SK-N-SH (cell line): ENCODE measurements around the gene ZKSCAN1. TPM values are rescaled to one million over a fixed set of nuclear protein-coding genes. Genes with fewer than 3 reads are reported as not detected.

Source experiments
- CTCF ChIA-PET: fragments of 300-600, 350-600 bp; formaldehyde crosslinking; extraction: SDS; loops from one replicate; lab custom pipeline; 2021; lab: Yijun Ruan, JAX
- POLR2A ChIA-PET: fragments of 350-600 bp; sonication (Branson Sonifier 250); formaldehyde crosslinking; extraction: SDS; loops from one replicate; lab custom pipeline; 2020; ENCODE audit warnings: antibody characterized with exemption, inconsistent platforms; lab: Yijun Ruan, JAX
- DNase-seq: peaks from one replicate; pipeline ENCODE4 v3.0.0; 2012
- H2AFZ ChIP-seq: fragments of 200-600 bp; sonication (generic); 2 replicates; pipeline ENCODE4 v1.8.1; 2016; ENCODE audit warnings: antibody characterized with exemption, mild to moderate bottlenecking, low read depth
- H3F3A ChIP-seq: fragments of 200-600 bp; sonication (generic); replicated peaks from 2 replicates; pipeline ENCODE3; 2016; ENCODE audit warnings: antibody characterized with exemption, mild to moderate bottlenecking; ENCODE audit not compliant: insufficient read depth
- H3K27ac ChIP-seq, 2 experiments: fragments of 200-500 bp in 1 of 2; fragments of 200-600 bp in 1 of 2; sonication (Bioruptor generic) in 1 of 2; sonication (generic), shearing (Covaris generic) in 1 of 2; 2 replicates each; pipeline versions ENCODE4 v1.5.1 to v1.6.1; 2014 to 2016; ENCODE audit warnings: low read depth in 2 of 2, inconsistent platforms in 1 of 2, low read length in 1 of 2, mild to moderate bottlenecking in 1 of 2, mixed read lengths in 1 of 2
- H3K27me3 ChIP-seq: fragments of 200-600 bp; sonication (generic), shearing (Covaris generic); 2 replicates; pipeline ENCODE4 v1.6.1; 2016; ENCODE audit warnings: mixed run types; ENCODE audit not compliant: insufficient read depth
- H3K36me3 ChIP-seq, 2 experiments: fragments of 200-500 bp in 1 of 2; fragments of 200-600 bp in 1 of 2; sonication (Bioruptor generic) in 1 of 2; sonication (generic) in 1 of 2; replicated peaks in 1 of 2; 2 replicates each; pipeline versions ENCODE3 to v1.5.1; 2014 to 2016; ENCODE audit warnings: low read length in 1 of 2, mild to moderate bottlenecking in 1 of 2; ENCODE audit not compliant: insufficient read depth in 2 of 2, control insufficient read depth in 1 of 2
- H3K4me1 ChIP-seq, 2 experiments: fragments of 200-500 bp in 1 of 2; fragments of 200-600 bp in 1 of 2; sonication (Bioruptor generic) in 1 of 2; sonication (generic), shearing (Covaris generic) in 1 of 2; 2 replicates each; pipeline versions ENCODE4 v1.5.1 to v1.6.1; 2014 to 2016; ENCODE audit warnings: low read depth in 1 of 2, low read length in 1 of 2, mixed run types in 1 of 2; ENCODE audit not compliant: insufficient read depth in 2 of 2, control insufficient read depth in 1 of 2
- H3K4me2 ChIP-seq: fragments of 200-600 bp; sonication (generic), shearing (Covaris generic); 2 replicates; pipeline ENCODE4 v1.6.1; 2017; ENCODE audit warnings: mixed run types
- H3K4me3 ChIP-seq, 2 experiments: fragments of 200-500 bp in 1 of 2; fragments of 200-600 bp in 1 of 2; sonication (Bioruptor generic) in 1 of 2; sonication (generic), shearing (Covaris generic) in 1 of 2; 2 replicates each; pipeline versions ENCODE4 v1.5.1 to v1.8.1; 2014 to 2016; ENCODE audit warnings: low read depth in 2 of 2, inconsistent platforms in 1 of 2, low read length in 1 of 2, mild to moderate bottlenecking in 1 of 2, mixed read lengths in 1 of 2, moderate library complexity in 1 of 2
- H3K79me2 ChIP-seq: fragments of 200-600 bp; sonication (generic); 2 replicates; pipeline ENCODE4 v1.8.1; 2017; ENCODE audit warnings: mild to moderate bottlenecking; ENCODE audit not compliant: insufficient read depth
- H3K9ac ChIP-seq: fragments of 200-600 bp; sonication (generic); 2 replicates; pipeline ENCODE4 v1.6.1; 2017; ENCODE audit warnings: mixed run types
- H3K9me2 ChIP-seq: fragments of 200-600 bp; sonication (generic); 2 replicates; pipeline ENCODE4 v1.6.1; 2017; ENCODE audit warnings: mixed run types
- H3K9me3 ChIP-seq: fragments of 200-600 bp; sonication (generic); 2 replicates; pipeline ENCODE4 v1.6.1; 2017; ENCODE audit warnings: mixed run types, mild to moderate bottlenecking, moderate library complexity
- H4K20me1 ChIP-seq: fragments of 200-600 bp; sonication (generic); 2 replicates; pipeline ENCODE4 v1.6.1; 2017; ENCODE audit warnings: mild to moderate bottlenecking, mixed run types; ENCODE audit not compliant: insufficient read depth
- CHD2 ChIP-seq: fragments of 150-350 bp; IDR thresholded peaks from 2 replicates; pipeline ENCODE4 v1.6.1; 2018; ENCODE audit warnings: low read length; ENCODE audit not compliant: partially characterized antibody
- ELF1 ChIP-seq: IDR thresholded peaks from 2 replicates; pipeline ENCODE4 v1.4.0; 2012
- EP300 ChIP-seq, 2 experiments: IDR thresholded peaks; 2 replicates each; pipeline versions ENCODE4 v1.4.0 to v1.6.1; 2012; ENCODE audit warnings: borderline replicate concordance in 1 of 2, low read depth in 1 of 2, low read length in 1 of 2
- FOSL2 ChIP-seq: IDR thresholded peaks from 2 replicates; pipeline ENCODE4 v1.4.0; 2012; ENCODE audit warnings: low read depth, mild to moderate bottlenecking, moderate library complexity, borderline replicate concordance
- FOXJ3 ChIP-seq: sonication (generic); formaldehyde crosslinking; IDR thresholded peaks from 2 replicates; pipeline ENCODE4 v1.5.1; 2020; ENCODE audit warnings: mild to moderate bottlenecking, missing genetic modification reagents
- FOXM1 ChIP-seq: IDR thresholded peaks from 2 replicates; pipeline ENCODE4 v1.4.0; 2012; ENCODE audit warnings: low read depth, mild to moderate bottlenecking
- GABPA ChIP-seq: IDR thresholded peaks from 2 replicates; pipeline ENCODE4 v1.4.0; 2012; ENCODE audit warnings: low read depth, mild to moderate bottlenecking
- JUND ChIP-seq: IDR thresholded peaks from 2 replicates; pipeline ENCODE4 v1.4.0; 2012
- MAX ChIP-seq: IDR thresholded peaks from 2 replicates; pipeline ENCODE4 v1.4.0; 2012; ENCODE audit warnings: low read depth
- MEF2A ChIP-seq: IDR thresholded peaks from 2 replicates; pipeline ENCODE4 v1.4.0; 2012; ENCODE audit warnings: low read depth, borderline replicate concordance
- MXI1 ChIP-seq: IDR thresholded peaks from 2 replicates; pipeline ENCODE4 v1.6.1; 2012; ENCODE audit warnings: mild to moderate bottlenecking, low read depth, low read length, improper control_type of control experiment
- NFIC ChIP-seq: IDR thresholded peaks from 2 replicates; pipeline ENCODE4 v1.4.0; 2012; ENCODE audit warnings: borderline replicate concordance
- POLR2AphosphoS5 ChIP-seq: IDR thresholded peaks from 2 replicates; pipeline ENCODE4 v1.6.1; 2012; ENCODE audit warnings: low read depth, low read length
- RAD21 ChIP-seq: IDR thresholded peaks from 2 replicates; pipeline ENCODE4 v1.6.1; 2012; ENCODE audit warnings: mild to moderate bottlenecking, low read length
- RCOR1 ChIP-seq: fragments of 150-350 bp; IDR thresholded peaks from 2 replicates; pipeline ENCODE4 v1.6.1; 2017; ENCODE audit warnings: antibody characterized with exemption, low read length
- REST ChIP-seq: IDR thresholded peaks from 2 replicates; pipeline ENCODE4 v1.6.1; 2012; ENCODE audit warnings: mild to moderate bottlenecking, low read depth, low read length, moderate library complexity
- RFX5 ChIP-seq: IDR thresholded peaks from 2 replicates; pipeline ENCODE4 v1.6.1; 2012; ENCODE audit warnings: mild to moderate bottlenecking, improper control_type of control experiment, low read length
- RXRA ChIP-seq: IDR thresholded peaks from 2 replicates; pipeline ENCODE4 v1.4.0; 2012; ENCODE audit warnings: low read depth, mild to moderate bottlenecking, borderline replicate concordance
- SIN3A ChIP-seq: IDR thresholded peaks from 2 replicates; pipeline ENCODE4 v1.6.1; 2012; ENCODE audit warnings: low read depth, mild to moderate bottlenecking, low read length, moderate library complexity, borderline replicate concordance
- SMC3 ChIP-seq: IDR thresholded peaks from 2 replicates; pipeline ENCODE4 v1.6.1; 2012; ENCODE audit warnings: low read depth, low read length, improper control_type of control experiment
- TAF1 ChIP-seq: IDR thresholded peaks from 2 replicates; pipeline ENCODE4 v1.6.1; 2012; ENCODE audit warnings: low read depth, mild to moderate bottlenecking, low read length, moderate library complexity, borderline replicate concordance
- TCF12 ChIP-seq: IDR thresholded peaks from 2 replicates; pipeline ENCODE4 v1.4.0; 2012
- TEAD4 ChIP-seq: IDR thresholded peaks from 2 replicates; pipeline ENCODE4 v1.4.0; 2012; ENCODE audit warnings: mild to moderate bottlenecking, borderline replicate concordance; ENCODE audit not compliant: insufficient read depth
- USF1 ChIP-seq: IDR thresholded peaks from 2 replicates; pipeline ENCODE4 v1.4.0; 2012; ENCODE audit warnings: low read depth, borderline replicate concordance
- YY1 ChIP-seq: IDR thresholded peaks from 2 replicates; pipeline ENCODE4 v1.4.0; 2012; ENCODE audit warnings: low read depth, mild to moderate bottlenecking
- WGBS: methylation state at CpG from one replicate; pipeline ENCODE4 v1.1.6; 2017; ENCODE audit warnings: low lambda C conversion rate; 5-methylcytosine and 5-hydroxymethylcytosine counted together
- polyA plus RNA-seq, 3 experiments: library from polyadenylated mRNA; depleted of rRNA; stranded (reverse); fragments of >200 nt; gene quantifications; 2 replicates each; pipeline ENCODE4 v1.2.3, GENCODE V29; 2012
- TF ChIP-seq, protein P1 (sequence below): fragments of 150-350 bp; IDR thresholded peaks from 2 replicates; pipeline ENCODE4 v1.6.1; 2016; ENCODE audit warnings: mild to moderate bottlenecking, low read depth, low read length
- TF ChIP-seq, protein P2 (sequence below): fragments of 150-350 bp; IDR thresholded peaks from 2 replicates; pipeline ENCODE4 v1.6.1; 2017; ENCODE audit warnings: antibody characterized with exemption, low read length, low read depth, borderline replicate concordance

Gene ZKSCAN1
- polyA plus RNA-seq, 1 of the 3 experiments (the other 2 are of a cell fraction) = 21.1 TPM

DNA sequence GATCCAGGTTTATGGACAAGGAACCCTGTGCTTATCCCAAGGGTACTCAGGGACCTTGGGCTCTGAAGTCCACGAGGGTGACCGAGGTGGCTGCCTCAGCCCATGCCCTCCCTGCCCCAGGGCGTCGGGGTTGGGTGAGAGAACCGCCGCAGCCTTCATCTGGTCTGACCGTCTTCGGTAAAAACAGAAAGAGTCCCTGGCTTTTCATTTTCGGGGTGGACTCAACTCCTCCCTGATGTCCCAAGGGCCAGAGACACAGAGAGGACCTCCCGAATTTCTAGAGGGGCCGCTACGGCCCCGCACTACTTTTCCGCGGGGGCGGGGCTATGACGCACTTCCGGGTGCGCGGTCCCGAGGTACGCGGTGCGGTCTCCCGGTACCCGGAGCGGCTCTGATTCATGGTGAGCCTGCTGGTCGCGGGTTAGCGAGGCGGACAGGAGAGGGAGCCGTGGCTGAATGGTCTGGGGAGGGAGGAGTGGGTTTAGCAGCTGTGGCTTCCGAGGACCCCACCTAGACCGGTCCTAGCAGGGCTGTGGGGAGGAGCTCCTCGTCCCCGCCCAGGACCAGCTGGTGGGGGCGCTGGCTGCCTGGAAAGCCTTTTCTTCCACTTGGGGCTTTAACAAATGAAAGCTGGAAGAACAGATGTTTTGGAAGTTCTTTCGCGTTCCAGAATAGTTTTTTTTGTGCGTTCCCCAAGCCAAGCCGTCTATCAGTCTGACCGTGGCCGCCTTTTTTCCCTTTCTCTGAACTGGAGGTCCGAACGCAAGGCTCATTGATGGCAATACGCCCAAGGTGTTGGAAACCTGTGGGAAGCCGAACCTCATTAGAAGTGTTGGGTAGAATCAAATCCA lies 34.3 kb downstream of the ZKSCAN1 start, which contains the start of gene ZSCAN21:
ZSCAN21 (plus strand) TSS at position 334 of the 851 bp plus-strand sequence. CDS start 7,233 bp downstream, outside the sequence.
- Histone ChIP-seq H3K9ac (peak within 1 kb of the TSS; percentile 88), H3K27me3 (no peaks in the 10 kb centered on the region), H3K36me3 (peaks cover 8 to 14% of the 10 kb centered on the region in 2 experiments), H3K27ac (peak within 1 kb of the TSS; percentile 93 to 94), H3F3A (peaks cover 23% of the 10 kb centered on the region), H3K9me2 (no peaks in the 10 kb centered on the region), H3K4me2 (peak within 1 kb of the TSS; percentile 80), H3K9me3 (no peaks in the 10 kb centered on the region), H3K4me3 (peak within 1 kb of the TSS; percentile 70 to 86), H2AFZ (peak within 1 kb of the TSS; percentile 99), H4K20me1 (no peaks in the 10 kb centered on the region; the same call in 1 of the 2 replicates), H3K4me1 (peaks cover 5 to 9% of the 10 kb centered on the region in 2 experiments; a peak in 2 of 4 replicates), H3K79me2 (peaks cover 41% of the 10 kb centered on the region)
- DNase-seq = peak; percentile 96
- WGBS = 2% methylated on average over 43 of the region's 47 CpGs
- ChIA-PET POLR2A (interaction anchor here (0.7 to 2.3 kb wide), 11 partner anchors 12 to 79 kb away, joined by 3 to 24 read pairs (median 4); partner anchors contain the start of genes AP4M1, MCM7 and ZKSCAN1), CTCF (interaction anchor here (0.6 to 5.5 kb wide), 14 partner anchors 9 to 81 kb away, joined by 3 to 60 read pairs (median 4); no protein-coding TSS in a partner anchor)
- TF ChIP-seq RCOR1 = 0 out of 2 replicates have a peak, but pooled peaks have one; percentile 56
- peak; percentile 98 for TF ChIP-seq POLR2AphosphoS5
- TF ChIP-seq SMC3 = no peak
- TF ChIP-seq CHD2 = peak; percentile 81
- peak; percentile 80 for TF ChIP-seq MAX
- no peak for TF ChIP-seq TEAD4
- TF ChIP-seq NFIC = 0 out of 2 replicates have a peak, but pooled peaks have one; percentile 26
- peak; percentile 88 for TF ChIP-seq GABPA
- peak; percentile 93 for TF ChIP-seq TAF1
- TF ChIP-seq, protein P1, sequence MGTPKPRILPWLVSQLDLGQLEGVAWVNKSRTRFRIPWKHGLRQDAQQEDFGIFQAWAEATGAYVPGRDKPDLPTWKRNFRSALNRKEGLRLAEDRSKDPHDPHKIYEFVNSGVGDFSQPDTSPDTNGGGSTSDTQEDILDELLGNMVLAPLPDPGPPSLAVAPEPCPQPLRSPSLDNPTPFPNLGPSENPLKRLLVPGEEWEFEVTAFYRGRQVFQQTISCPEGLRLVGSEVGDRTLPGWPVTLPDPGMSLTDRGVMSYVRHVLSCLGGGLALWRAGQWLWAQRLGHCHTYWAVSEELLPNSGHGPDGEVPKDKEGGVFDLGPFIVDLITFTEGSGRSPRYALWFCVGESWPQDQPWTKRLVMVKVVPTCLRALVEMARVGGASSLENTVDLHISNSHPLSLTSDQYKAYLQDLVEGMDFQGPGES = no peak
- TF ChIP-seq TCF12 = peak; percentile 44
- TF ChIP-seq JUND = no peak
- no peak for TF ChIP-seq SIN3A
- peak; percentile 31; the same call in 1 of the 2 replicates for TF ChIP-seq RAD21
- TF ChIP-seq EP300 (IDR thresholded peaks at IDR 0.05; ENCODE audit: borderline replicate concordance in 1 of 2, low read depth in 1 of 2, low read length in 1 of 2) = 0 out of 4 replicates have a peak, but pooled peaks of 1 of the 2 experiments have one; percentile 20
- TF ChIP-seq FOSL2 = no peak
- TF ChIP-seq RXRA = no peak
- no peak for TF ChIP-seq MEF2A
- no peak for TF ChIP-seq USF1
- TF ChIP-seq, protein P2, sequence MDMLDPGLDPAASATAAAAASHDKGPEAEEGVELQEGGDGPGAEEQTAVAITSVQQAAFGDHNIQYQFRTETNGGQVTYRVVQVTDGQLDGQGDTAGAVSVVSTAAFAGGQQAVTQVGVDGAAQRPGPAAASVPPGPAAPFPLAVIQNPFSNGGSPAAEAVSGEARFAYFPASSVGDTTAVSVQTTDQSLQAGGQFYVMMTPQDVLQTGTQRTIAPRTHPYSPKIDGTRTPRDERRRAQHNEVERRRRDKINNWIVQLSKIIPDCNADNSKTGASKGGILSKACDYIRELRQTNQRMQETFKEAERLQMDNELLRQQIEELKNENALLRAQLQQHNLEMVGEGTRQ = no peak
- peak; percentile 75 for TF ChIP-seq MXI1
- TF ChIP-seq FOXJ3 (CRISPR knock-in tag) = no peak
- peak; percentile 90 for TF ChIP-seq ELF1
- TF ChIP-seq YY1 = peak; percentile 45; the same call in 1 of the 2 replicates
- no peak for TF ChIP-seq REST
- TF ChIP-seq FOXM1 = no peak
- TF ChIP-seq RFX5 = no peak
